Gastrocnemius medialis (tissue), 4 donors: ENCODE results near the gene CD19. TPM values are rescaled to one million over a fixed set of nuclear protein-coding genes. Genes with fewer than 3 reads are reported as not detected.

Experiments used
- ATAC-seq, 2 donors: fragments of 150-250 bp; one replicate each; pipeline ENCODE4 v1.9.1; 2016
- DNase-seq, 2 donors: peaks; one replicate each; pipeline ENCODE4 v3.0.0-alpha.2; 2019
- H3K27ac ChIP-seq, 4 donors: fragments of 200-600 bp; sonication (generic); 1 replicate in 1 of 4; 2 replicates in 3 of 4; pipeline ENCODE4 v1.5.1; 2016 to 2018; ENCODE audit warnings: mild to moderate bottlenecking in 2 of 4, moderate library complexity in 1 of 4
- H3K27me3 ChIP-seq, 3 donors: fragments of 200-600 bp; sonication (generic) in 2 of 3; 1 replicate in 1 of 3; 2 replicates in 2 of 3; pipeline versions ENCODE4 v1.5.1 to v1.6.0; 2016 to 2019; ENCODE audit warnings: mild to moderate bottlenecking in 1 of 3, moderate library complexity in 1 of 3
- H3K36me3 ChIP-seq, 2 donors: fragments of 200-600 bp; sonication (generic) in 1 of 2; one replicate each; pipeline ENCODE4 v1.5.1; 2017 to 2018
- H3K4me1 ChIP-seq, 2 donors: fragments of 200-600 bp; sonication (generic) in 1 of 2; one replicate each; pipeline ENCODE4 v1.5.1; 2016 to 2017; ENCODE audit warnings: mild to moderate bottlenecking in 2 of 2
- H3K4me3 ChIP-seq, 4 donors: fragments of 200-600 bp; sonication (generic) in 3 of 4; 1 replicate in 1 of 4; 2 replicates in 3 of 4; pipeline ENCODE4 v1.5.1; 2016 to 2019; ENCODE audit warnings: mild to moderate bottlenecking in 2 of 4
- H3K9me3 ChIP-seq, 3 donors: fragments of 200-600 bp; sonication (generic) in 2 of 3; 1 replicate in 1 of 3; 2 replicates in 2 of 3; pipeline ENCODE4 v1.5.1; 2016 to 2019
- POLR2A ChIP-seq, 2 donors: fragments of 450-650 bp; IDR thresholded peaks; one replicate each; pipeline ENCODE4 v1.6.1; 2017; ENCODE audit warnings: antibody characterized with exemption in 2 of 2, mild to moderate bottlenecking in 2 of 2, moderate library complexity in 2 of 2
- in situ Hi-C, 4 donors: fragments of 200-750 bp; cut with MboI; loops; one replicate each; pipeline versions ENCODE4 v1.15.0 to v1.8.0; 2017; ENCODE audit warnings: low sequenced_read_pairs in 4 of 4
- intact Hi-C: fragments of 100-400 bp; cut with DNase I; formaldehyde crosslinking; loops from one replicate; pipeline ENCODE4 v1.15.1; 2023; ENCODE audit warnings: low total_unique reads
- total RNA-seq, 4 donors: library from RNA; depleted of rRNA; stranded (reverse); fragments of >200 nt; gene quantifications; one replicate each; pipeline versions ENCODE4 v1.1.0 to v1.2.3, GENCODE V29; 2016
- TF ChIP-seq, protein P1 (sequence below), 5 experiments: fragments of 450-650 bp in 3 of 5; fragments of 200-600 bp in 2 of 5; sonication (generic) in 2 of 5; IDR thresholded peaks in 4 of 5; conservative IDR thresholded peaks in 1 of 5; 1 replicate in 4 of 5; 2 replicates in 1 of 5; pipeline ENCODE4 v1.5.1; 2016 to 2019; ENCODE audit warnings: antibody characterized with exemption in 5 of 5, mild to moderate bottlenecking in 3 of 5, moderate library complexity in 3 of 5

Gene CD19
- not detected for total RNA-seq

GRCh38 chr16:28931801-28932225 is at the start of gene CD19:
Gene CD19, plus strand, starts transcription at chr16:28931971. Its CDS starts 30 bp downstream, at chr16:28932001.
- H3K9me3 ChIP-seq = no peaks in the 10 kb centered on the region
- no peak within 1 kb of the TSS for H3K27ac ChIP-seq
- H3K27me3 ChIP-seq = no peaks in the 10 kb centered on the region
- H3K36me3 ChIP-seq = no peaks in the 10 kb centered on the region
- in situ Hi-C loops (no loop called here), intact Hi-C loops (no loop called here)
- TF ChIP-seq, protein P1, sequence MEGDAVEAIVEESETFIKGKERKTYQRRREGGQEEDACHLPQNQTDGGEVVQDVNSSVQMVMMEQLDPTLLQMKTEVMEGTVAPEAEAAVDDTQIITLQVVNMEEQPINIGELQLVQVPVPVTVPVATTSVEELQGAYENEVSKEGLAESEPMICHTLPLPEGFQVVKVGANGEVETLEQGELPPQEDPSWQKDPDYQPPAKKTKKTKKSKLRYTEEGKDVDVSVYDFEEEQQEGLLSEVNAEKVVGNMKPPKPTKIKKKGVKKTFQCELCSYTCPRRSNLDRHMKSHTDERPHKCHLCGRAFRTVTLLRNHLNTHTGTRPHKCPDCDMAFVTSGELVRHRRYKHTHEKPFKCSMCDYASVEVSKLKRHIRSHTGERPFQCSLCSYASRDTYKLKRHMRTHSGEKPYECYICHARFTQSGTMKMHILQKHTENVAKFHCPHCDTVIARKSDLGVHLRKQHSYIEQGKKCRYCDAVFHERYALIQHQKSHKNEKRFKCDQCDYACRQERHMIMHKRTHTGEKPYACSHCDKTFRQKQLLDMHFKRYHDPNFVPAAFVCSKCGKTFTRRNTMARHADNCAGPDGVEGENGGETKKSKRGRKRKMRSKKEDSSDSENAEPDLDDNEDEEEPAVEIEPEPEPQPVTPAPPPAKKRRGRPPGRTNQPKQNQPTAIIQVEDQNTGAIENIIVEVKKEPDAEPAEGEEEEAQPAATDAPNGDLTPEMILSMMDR (IDR thresholded peaks at IDR 0.05 in 4 of 5, conservative IDR thresholded peaks at IDR 0.05 in 1 of 5) = no peak
- TF ChIP-seq POLR2A (IDR thresholded peaks at IDR 0.05) = no peak
- no peak within 1 kb of the TSS for H3K4me3 ChIP-seq
- ATAC-seq (no peak), DNase-seq (no peak)
- H3K4me1 ChIP-seq = no peaks in the 10 kb centered on the region

GRCh38 chr16:28882551-28883160 is 49.1 kb upstream of the CD19 start:
- ATAC-seq (peak; percentile 48 to 50), DNase-seq (peak; percentile 60 to 92)
- Histone ChIP-seq H3K36me3 (peaks cover 0 to 7% of the 10 kb centered on the region in 2 donors), H3K4me3 (peak overlapping the region in 2 of 4 donors; percentile 24 to 29), H3K9me3 (no peaks in the 10 kb centered on the region), H3K27me3 (no peaks in the 10 kb centered on the region), H3K4me1 (peaks cover 20 to 41% of the 10 kb centered on the region in 2 donors), H3K27ac (peak overlapping the region; percentile 83 to 92 (median 90))
- intact Hi-C loops = no loop called here
- no peak for TF ChIP-seq POLR2A (IDR thresholded peaks at IDR 0.05)
- TF ChIP-seq, protein P1 (IDR thresholded peaks at IDR 0.05 in 4 of 5, conservative IDR thresholded peaks at IDR 0.05 in 1 of 5) = peak in 1 of 5 experiments; percentile 18
- in situ Hi-C loops = no loop called here

DNA sequence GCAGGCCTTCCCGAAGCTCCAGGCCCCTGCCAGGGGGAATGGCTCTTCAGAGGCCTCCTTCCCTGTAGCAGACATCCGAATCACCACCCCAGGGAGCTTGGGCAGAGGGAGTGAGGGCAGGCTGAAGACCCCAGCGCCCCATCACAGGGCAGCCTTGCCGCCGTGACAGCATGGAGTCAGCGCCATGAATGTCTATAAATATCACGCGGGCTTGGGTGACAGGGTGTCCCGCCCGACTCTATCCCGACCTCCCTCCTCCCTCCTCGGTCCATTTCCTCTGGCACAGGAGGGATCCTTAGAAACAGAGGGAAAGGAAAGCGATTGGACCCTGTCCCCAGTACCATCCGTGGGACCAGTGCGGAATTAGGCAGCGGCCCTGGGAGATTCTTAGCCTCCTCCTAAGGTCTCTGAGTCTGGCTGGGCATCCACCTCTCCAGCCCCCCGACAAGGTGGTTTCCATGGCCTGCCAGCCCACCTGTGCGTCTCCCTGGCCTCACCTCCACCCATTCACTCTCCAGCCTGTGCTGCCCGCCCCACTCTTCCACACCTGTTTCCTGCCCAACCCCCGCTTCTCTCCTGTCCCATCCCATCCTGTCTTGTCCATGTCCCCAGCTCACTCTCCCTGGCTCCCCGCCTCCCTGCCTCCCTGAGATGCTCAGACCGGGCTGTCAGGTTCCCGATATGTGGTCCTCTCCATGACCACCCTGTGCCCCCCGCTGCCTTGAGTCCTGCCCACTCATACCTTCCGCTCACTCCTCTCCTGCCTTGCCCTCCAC is 48.4 kb upstream of the CD19 start:
- peaks cover 17 to 34% of the 10 kb centered on the region in 2 donors for H3K4me1 ChIP-seq
- peak overlapping the region in 2 of 4 donors; percentile 24 to 29 for H3K4me3 ChIP-seq
- no peaks in the 10 kb centered on the region for H3K27me3 ChIP-seq
- no peak for TF ChIP-seq POLR2A (IDR thresholded peaks at IDR 0.05)
- TF ChIP-seq, protein P1 (IDR thresholded peaks at IDR 0.05 in 4 of 5, conservative IDR thresholded peaks at IDR 0.05 in 1 of 5) = no peak
- intact Hi-C loops = no loop called here
- ATAC-seq = peak; percentile 34 to 53
- H3K27ac ChIP-seq = peak overlapping the region; percentile 83 to 92 (median 90)
- peak in 1 of 2 donors; percentile 66 for DNase-seq
- in situ Hi-C loops = no loop called here
- H3K36me3 ChIP-seq = peaks cover 0 to 12% of the 10 kb centered on the region in 2 donors
- no peaks in the 10 kb centered on the region for H3K9me3 ChIP-seq

- TF ChIP-seq POLR2A (IDR thresholded peaks at IDR 0.05) = no peak
- TF ChIP-seq, protein P1 (IDR thresholded peaks at IDR 0.05 in 4 of 5, conservative IDR thresholded peaks at IDR 0.05 in 1 of 5) = no peak
- peak overlapping the region; percentile 83 to 92 (median 90) for H3K27ac ChIP-seq
- intact Hi-C loops = no loop called here
- ATAC-seq = no peak
- H3K9me3 ChIP-seq = no peaks in the 10 kb centered on the region
- H3K4me1 ChIP-seq = peaks cover 14 to 27% of the 10 kb centered on the region in 2 donors
- DNase-seq = no peak
- in situ Hi-C loops = no loop called here
- peaks cover 0 to 12% of the 10 kb centered on the region in 2 donors for H3K36me3 ChIP-seq
- no peak overlapping the region for H3K4me3 ChIP-seq
- H3K27me3 ChIP-seq = no peaks in the 10 kb centered on the region
Observed at GRCh38 chr16:28884045-28884444, 47.7 kb upstream of the CD19 start.
